ENCODE results near the gene FCGBP.

FCGBP gene

GRCh38 chr19:39924952-39925351 lies 9.5 kb downstream of the FCGBP start:
- TF ChIP-seq, protein P1, sequence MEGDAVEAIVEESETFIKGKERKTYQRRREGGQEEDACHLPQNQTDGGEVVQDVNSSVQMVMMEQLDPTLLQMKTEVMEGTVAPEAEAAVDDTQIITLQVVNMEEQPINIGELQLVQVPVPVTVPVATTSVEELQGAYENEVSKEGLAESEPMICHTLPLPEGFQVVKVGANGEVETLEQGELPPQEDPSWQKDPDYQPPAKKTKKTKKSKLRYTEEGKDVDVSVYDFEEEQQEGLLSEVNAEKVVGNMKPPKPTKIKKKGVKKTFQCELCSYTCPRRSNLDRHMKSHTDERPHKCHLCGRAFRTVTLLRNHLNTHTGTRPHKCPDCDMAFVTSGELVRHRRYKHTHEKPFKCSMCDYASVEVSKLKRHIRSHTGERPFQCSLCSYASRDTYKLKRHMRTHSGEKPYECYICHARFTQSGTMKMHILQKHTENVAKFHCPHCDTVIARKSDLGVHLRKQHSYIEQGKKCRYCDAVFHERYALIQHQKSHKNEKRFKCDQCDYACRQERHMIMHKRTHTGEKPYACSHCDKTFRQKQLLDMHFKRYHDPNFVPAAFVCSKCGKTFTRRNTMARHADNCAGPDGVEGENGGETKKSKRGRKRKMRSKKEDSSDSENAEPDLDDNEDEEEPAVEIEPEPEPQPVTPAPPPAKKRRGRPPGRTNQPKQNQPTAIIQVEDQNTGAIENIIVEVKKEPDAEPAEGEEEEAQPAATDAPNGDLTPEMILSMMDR (IDR thresholded peaks at IDR 0.05; ENCODE audit: low read depth, low read length), result no peak
- no peak overlapping the region for H3K4me3 ChIP-seq (ENCODE audit: low read depth, low read length)

DNA sequence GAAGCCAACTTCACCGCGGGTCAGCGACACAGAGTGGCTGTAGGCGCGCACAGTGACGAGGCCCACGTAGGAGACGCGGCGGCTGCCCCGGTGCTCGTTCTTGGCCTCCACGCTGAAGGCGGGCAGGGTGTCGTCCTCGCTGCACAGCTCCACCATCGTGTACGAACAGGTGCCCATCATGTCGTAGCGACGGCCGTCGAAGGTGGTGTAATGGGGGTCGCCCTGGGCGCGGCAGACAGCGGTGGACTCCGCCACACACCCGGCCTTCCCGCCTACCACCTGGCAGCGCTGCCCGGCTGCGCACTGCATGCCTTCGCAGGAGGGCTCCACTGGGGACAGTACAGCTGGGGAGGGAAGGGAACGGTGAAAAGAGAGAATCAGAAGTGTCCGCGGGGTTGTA lies 10.0 kb downstream of the FCGBP start:
- no peak overlapping the region for H3K4me3 ChIP-seq (ENCODE audit: low read depth, low read length)
- TF ChIP-seq, protein P1 (IDR thresholded peaks at IDR 0.05; ENCODE audit: low read depth, low read length), result no peak

GRCh38 chr19:39923862-39924261 lies 10.6 kb downstream of the FCGBP start:
- no peak overlapping the region for H3K4me3 ChIP-seq (ENCODE audit: low read depth, low read length)
- TF ChIP-seq, protein P1 (IDR thresholded peaks at IDR 0.05; ENCODE audit: low read depth, low read length), result no peak

- TF ChIP-seq, protein P1 (IDR thresholded peaks at IDR 0.05; ENCODE audit: low read depth, low read length), result no peak
These were observed 14.5 kb downstream of the FCGBP start for GRCh38 chr19:39919976-39920375.

DNA sequence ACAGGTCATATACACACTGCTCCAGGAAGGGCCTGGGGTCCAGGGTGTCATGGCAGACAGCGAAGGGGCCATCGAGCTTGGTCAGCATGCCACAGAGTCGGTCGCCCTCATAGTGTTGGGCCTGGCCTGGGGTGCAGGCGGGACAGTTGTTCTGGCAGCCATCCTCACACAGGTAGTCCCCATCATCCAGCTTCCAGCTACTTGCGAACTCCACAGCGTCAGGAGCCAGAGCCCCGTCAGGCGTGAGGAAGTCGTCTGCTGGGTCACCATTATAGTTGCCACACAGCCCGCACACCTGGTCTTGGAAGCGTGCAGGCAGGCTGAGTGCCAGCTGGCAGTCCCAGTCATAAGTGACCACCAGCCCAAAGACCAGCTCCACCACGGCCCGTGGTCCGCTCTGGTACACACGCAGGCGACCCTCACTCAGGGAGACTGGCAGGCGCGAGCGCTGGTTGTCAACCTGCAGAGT lies 16.2 kb downstream of the FCGBP start:
- TF ChIP-seq, protein P1 (IDR thresholded peaks at IDR 0.05; ENCODE audit: low read depth, low read length), result no peak

More at GRCh38 chr19:39919976-39920375, 14.5 kb downstream of the FCGBP start:
- H3K4me3 ChIP-seq (ENCODE audit: low read depth, low read length), result no peak overlapping the region

DNA sequence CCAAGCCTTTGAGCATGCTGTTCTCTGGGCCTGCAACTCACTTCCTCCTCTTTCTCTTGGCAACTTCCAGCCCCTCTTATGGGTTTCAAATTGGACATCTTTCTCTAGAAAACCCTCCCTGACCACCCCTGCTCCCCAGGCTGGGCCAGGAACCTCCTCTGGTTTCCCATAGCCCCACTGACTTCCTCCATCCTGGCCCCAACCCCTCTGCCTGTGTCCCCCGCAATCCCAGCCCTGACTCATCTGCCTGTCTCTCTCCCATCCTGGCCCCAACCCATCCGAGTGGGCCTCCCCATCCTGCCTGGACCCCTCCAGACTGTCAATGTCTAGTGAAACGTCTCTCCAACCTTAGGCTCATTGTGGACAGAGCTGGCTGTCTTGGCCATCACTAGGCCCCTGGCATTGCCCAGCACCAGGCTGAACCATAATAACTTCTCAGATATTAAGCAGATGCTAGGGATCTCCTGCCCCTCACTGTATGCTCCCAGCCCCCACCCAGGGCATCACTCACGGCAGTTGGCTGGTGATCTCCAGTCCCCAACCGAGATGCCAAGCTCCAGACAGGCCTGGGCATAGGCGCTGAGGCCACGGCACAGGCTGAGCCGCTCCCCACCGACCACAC lies 16.8 kb downstream of the FCGBP start:
- H3K4me3 ChIP-seq (ENCODE audit: low read depth, low read length), result no peak overlapping the region
- TF ChIP-seq, protein P1 (IDR thresholded peaks at IDR 0.05; ENCODE audit: low read depth, low read length), result no peak

More for the DNA sequence above, 16.2 kb downstream of the FCGBP start:
- no peak overlapping the region for H3K4me3 ChIP-seq (ENCODE audit: low read depth, low read length)

DNA sequence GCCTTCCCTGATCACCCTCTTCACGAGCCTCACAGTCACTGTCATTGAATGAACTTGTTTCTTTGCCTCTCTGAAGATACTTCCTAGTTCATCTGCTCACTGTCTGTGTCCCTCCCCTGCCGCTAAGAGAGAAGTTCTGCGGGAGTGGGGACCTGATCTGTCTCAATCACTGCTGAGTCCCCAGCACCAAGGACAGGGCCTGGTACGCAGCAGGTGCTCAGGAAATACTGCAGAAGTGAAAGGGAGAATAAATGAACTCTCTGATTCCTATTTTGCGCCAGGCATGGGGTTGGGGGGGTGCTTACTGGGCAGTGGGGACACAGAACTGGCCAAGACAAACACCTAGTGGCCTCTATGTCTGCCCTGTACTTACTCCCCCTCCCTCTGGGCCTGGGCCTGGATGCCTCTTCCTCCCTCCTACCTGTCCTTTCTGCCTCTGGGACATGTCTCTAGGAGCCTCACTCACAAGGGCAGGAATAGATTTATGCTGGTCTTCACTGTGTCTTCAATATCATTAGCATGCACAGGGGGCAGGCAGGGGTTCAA lies 17.5 kb downstream of the FCGBP start:
- TF ChIP-seq, protein P1 (IDR thresholded peaks at IDR 0.05; ENCODE audit: low read depth, low read length), result no peak
- no peak overlapping the region for H3K4me3 ChIP-seq (ENCODE audit: low read depth, low read length)

Data from WI38 (cell line).